ENCODE data around the gene BUD31.
"Not testable (repeated sequence)": the region's sequence is repeated elsewhere in the genome, so short reads cannot be mapped to it uniquely, and the experiment has no call there.

DNA sequence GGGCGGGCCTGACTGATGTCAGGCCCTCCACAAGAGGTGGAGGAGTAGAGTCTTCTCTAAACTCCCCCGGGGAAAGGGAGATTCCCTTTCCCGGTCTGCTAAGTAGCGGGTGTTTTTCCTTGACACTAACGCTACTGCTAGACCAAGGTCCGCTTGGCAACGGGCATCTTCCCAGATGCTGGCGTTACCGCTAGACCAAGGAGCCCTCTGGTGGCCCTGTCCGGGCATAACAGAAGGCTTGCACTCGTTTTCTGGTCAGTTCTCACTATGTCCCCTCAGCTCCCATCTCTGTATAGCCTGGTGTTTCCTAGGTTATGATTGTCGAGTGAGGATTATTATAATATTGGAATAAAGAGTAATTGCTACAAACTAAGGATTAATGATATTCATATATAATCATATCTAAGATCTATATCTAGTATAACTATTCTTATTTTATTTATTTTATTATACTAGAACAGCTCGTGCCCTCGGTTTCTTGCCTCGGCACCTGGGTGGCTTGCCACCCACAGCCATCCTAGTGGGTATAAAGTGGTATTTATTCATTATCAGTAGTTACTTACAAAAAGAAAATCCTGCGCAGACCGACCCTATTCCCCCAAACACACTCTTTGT lies 6.9 kb downstream of the BUD31 start:
- TF ChIP-seq HDAC2 (IDR thresholded peaks at IDR 0.05; ENCODE audit: borderline replicate concordance in 1 of 2, low read depth in 2 of 2, low read length in 2 of 2); JUND (IDR thresholded peaks at IDR 0.05; ENCODE audit: low read length); SP1 (IDR thresholded peaks at IDR 0.05; ENCODE audit: low read depth, low read length); YY1 (IDR thresholded peaks at IDR 0.05; ENCODE audit: low read depth, low read length); HDAC6 (IDR thresholded peaks at IDR 0.05; ENCODE audit: low read depth, low read length); EZH2 (IDR thresholded peaks at IDR 0.05; ENCODE audit: low read depth, low read length, severe bottlenecking); JUN (IDR thresholded peaks at IDR 0.05; ENCODE audit: low read depth, low read length); POLR2AphosphoS5 (IDR thresholded peaks at IDR 0.05; ENCODE audit: low read depth, low read length); RXRA (IDR thresholded peaks at IDR 0.05; ENCODE audit: insufficient read depth, low read depth, low read length): not testable (repeated sequence)
- TF ChIP-seq, protein P1, sequence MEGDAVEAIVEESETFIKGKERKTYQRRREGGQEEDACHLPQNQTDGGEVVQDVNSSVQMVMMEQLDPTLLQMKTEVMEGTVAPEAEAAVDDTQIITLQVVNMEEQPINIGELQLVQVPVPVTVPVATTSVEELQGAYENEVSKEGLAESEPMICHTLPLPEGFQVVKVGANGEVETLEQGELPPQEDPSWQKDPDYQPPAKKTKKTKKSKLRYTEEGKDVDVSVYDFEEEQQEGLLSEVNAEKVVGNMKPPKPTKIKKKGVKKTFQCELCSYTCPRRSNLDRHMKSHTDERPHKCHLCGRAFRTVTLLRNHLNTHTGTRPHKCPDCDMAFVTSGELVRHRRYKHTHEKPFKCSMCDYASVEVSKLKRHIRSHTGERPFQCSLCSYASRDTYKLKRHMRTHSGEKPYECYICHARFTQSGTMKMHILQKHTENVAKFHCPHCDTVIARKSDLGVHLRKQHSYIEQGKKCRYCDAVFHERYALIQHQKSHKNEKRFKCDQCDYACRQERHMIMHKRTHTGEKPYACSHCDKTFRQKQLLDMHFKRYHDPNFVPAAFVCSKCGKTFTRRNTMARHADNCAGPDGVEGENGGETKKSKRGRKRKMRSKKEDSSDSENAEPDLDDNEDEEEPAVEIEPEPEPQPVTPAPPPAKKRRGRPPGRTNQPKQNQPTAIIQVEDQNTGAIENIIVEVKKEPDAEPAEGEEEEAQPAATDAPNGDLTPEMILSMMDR (IDR thresholded peaks at IDR 0.05; ENCODE audit: control extremely low read depth in 1 of 3, insufficient read depth in 1 of 3, low read depth in 1 of 3, low read length in 3 of 3), result peak; percentile 49 to 65 (median 58)
- TF ChIP-seq POLR2A (IDR thresholded peaks at IDR 0.05; ENCODE audit: control extremely low read depth in 1 of 2, low read depth in 2 of 2, low read length in 2 of 2), result 0 out of 3 replicates have a peak, but pooled peaks of 1 of the 2 experiments have one; percentile 36
